GM12878 (cell line): ENCODE results near the gene ETV6. TPM values are rescaled to one million over a fixed set of nuclear protein-coding genes. Genes with fewer than 3 reads are reported as not detected.

Source experiments
- ATAC-seq: fragments of 200-7000 bp; cut with Tn5 transposase; 3 replicates; pipeline ENCODE4 v1.9.1; 2020; ENCODE audit warnings: mild to moderate bottlenecking, moderate library complexity
- BruUV-seq: library from RNA; stranded (reverse); fragments of 400-500 nt; replicated peaks from 2 replicates; lab custom pipeline; 2021; lab: Mats Ljungman, UMichigan
- CTCF ChIA-PET: fragments of 300-600 bp; sonication (Branson Sonifier 250); formaldehyde crosslinking; extraction: SDS; loops from one replicate; lab custom pipeline; 2021; ENCODE audit warnings: inconsistent platforms; lab: Yijun Ruan, JAX
- POLR2A ChIA-PET: fragments of 350-600 bp; formaldehyde crosslinking; extraction: SDS; loops from one replicate; lab custom pipeline; 2021; ENCODE audit warnings: inconsistent platforms; lab: Charles Lee
- RAD21 ChIA-PET: fragments of 300-600 bp; sonication (Branson Sonifier 250); formaldehyde crosslinking; loops from one replicate; lab custom pipeline; 2023; ENCODE audit warnings: antibody characterized with exemption; ENCODE audit not compliant: unreplicated experiment; lab: Charles Lee
- SMC1A ChIA-PET: fragments of 300-600 bp; sonication (Branson Sonifier 250); formaldehyde crosslinking; loops from one replicate; lab custom pipeline; 2023; ENCODE audit not compliant: unreplicated experiment, uncharacterized antibody; lab: Charles Lee
- DNase-seq: peaks from one replicate; pipeline ENCODE4 v3.0.0-alpha.2; 2011; ENCODE audit warnings: low read depth, low spot score
- FAIRE-seq: peaks from 3 replicates; lab custom pipeline; 2011; peaks lifted over from hg19 to GRCh38; lab: Jason Lieb, UNC
- H2AFZ ChIP-seq: 2 replicates; pipeline ENCODE4 v1.6.0; 2011; ENCODE audit warnings: low read depth, low read length, control low read depth; ENCODE audit not compliant: control insufficient read depth
- H3K27ac ChIP-seq: 2 replicates; pipeline ENCODE4 v1.5.1; 2011; ENCODE audit warnings: control low read depth; ENCODE audit not compliant: control insufficient read depth, insufficient read depth
- H3K27me3 ChIP-seq, 2 experiments: replicated peaks in 1 of 2; 2 replicates each; pipeline versions ENCODE4 v1.6.0 to v1.6.1; 2011; ENCODE audit warnings: low read length in 1 of 2; ENCODE audit not compliant: control insufficient read depth in 2 of 2, insufficient read depth in 2 of 2
- H3K36me3 ChIP-seq, 2 experiments: 2 replicates each; pipeline ENCODE4 v1.5.1; 2011; ENCODE audit warnings: low read length in 1 of 2; ENCODE audit not compliant: control insufficient read depth in 2 of 2, insufficient read depth in 2 of 2
- H3K4me1 ChIP-seq: 2 replicates; pipeline ENCODE4 v1.6.1; 2011; ENCODE audit warnings: mild to moderate bottlenecking, low read length, moderate library complexity, mixed read lengths; ENCODE audit not compliant: control insufficient read depth, insufficient read depth
- H3K4me2 ChIP-seq: 2 replicates; pipeline ENCODE4 v1.6.0; 2011; ENCODE audit warnings: control low read depth; ENCODE audit not compliant: control insufficient read depth, insufficient read depth
- H3K4me3 ChIP-seq: fragments of 200-600 bp; sonication (generic); 2 replicates; pipeline ENCODE4 v1.5.1; 2016
- H3K79me2 ChIP-seq: 2 replicates; pipeline ENCODE4 v1.6.0; 2011; ENCODE audit warnings: low read length; ENCODE audit not compliant: control insufficient read depth, insufficient read depth
- H3K9ac ChIP-seq: 2 replicates; pipeline ENCODE4 v1.8.0; 2011; ENCODE audit warnings: low read length, control low read depth, mixed read lengths; ENCODE audit not compliant: control insufficient read depth, insufficient read depth
- H3K9me3 ChIP-seq: replicated peaks from 3 replicates; pipeline ENCODE4 v1.5.1; 2011; ENCODE audit warnings: mild to moderate bottlenecking, low read length; ENCODE audit not compliant: control insufficient read depth, insufficient read depth
- H4K20me1 ChIP-seq: 2 replicates; pipeline ENCODE4 v1.6.0; 2011; ENCODE audit not compliant: control insufficient read depth, insufficient read depth
- ELK1 ChIP-seq: IDR thresholded peaks from 2 replicates; pipeline ENCODE4 v1.6.1; 2012; ENCODE audit warnings: low read depth, low read length, improper control_type of control experiment
- EZH2 ChIP-seq: IDR thresholded peaks from 2 replicates; pipeline ENCODE4 v1.6.1; 2012; ENCODE audit warnings: low read depth, mild to moderate bottlenecking, control low read depth, inconsistent platforms, low read length, borderline replicate concordance; ENCODE audit not compliant: control insufficient read depth
- RAD51 ChIP-seq: fragments of 450-650 bp; IDR thresholded peaks from 2 replicates; pipeline ENCODE4 v1.6.1; 2016; ENCODE audit warnings: moderate library complexity, mild to moderate bottlenecking, inconsistent platforms
- RUNX3 ChIP-seq: IDR thresholded peaks from 2 replicates; pipeline ENCODE4 v1.6.1; 2012; ENCODE audit warnings: low read length, inconsistent platforms
- SRF ChIP-seq, 2 experiments: IDR thresholded peaks; 2 replicates each; pipeline ENCODE4 v1.6.1; 2011; ENCODE audit warnings: low read depth in 2 of 2, low read length in 2 of 2, mild to moderate bottlenecking in 1 of 2, moderate library complexity in 1 of 2
- WGBS: methylation state at CpG from one replicate; pipeline ENCODE4 v1.1.6; 2016; ENCODE audit warnings: low lambda C conversion rate; ENCODE audit not compliant: insufficient replicate concordance, insufficient coverage; ENCODE audit errors: missing lambda C conversion rate; 5-methylcytosine and 5-hydroxymethylcytosine counted together
- in situ Hi-C: fragments of 300-500 bp; cut with MboI; formaldehyde crosslinking; loops from 9 replicates; pipeline ENCODE4 v1.14.3; 2018; ENCODE audit warnings: mixed read lengths
- intact Hi-C: fragments of 100-400 bp; cut with micrococcal nuclease; formaldehyde crosslinking; loops from one replicate; pipeline ENCODE4 v1.14.2; 2022; ENCODE audit not compliant: unreplicated experiment
- polyA plus RNA-seq, 11 experiments: library from polyadenylated mRNA; depleted of rRNA in 4 of 11; unstranded in 6 of 11; stranded (reverse) in 5 of 11; fragments of >200 nt; fragmentation: Nextera tagmentation in 4 of 11; fragmentation: Illumina TruSeq in 1 of 11; extraction: Ambion mirVana in 4 of 11; extraction: Trizol in 1 of 11; gene quantifications; 1 replicate in 1 of 11; 2 replicates in 10 of 11; pipeline versions ENCODE4 v1.2.1 to v1.2.3, GENCODE V29; 2011 to 2016; ENCODE audit warnings: inconsistent platforms in 2 of 11, missing spikeins in 2 of 11, low read depth in 1 of 11
- total RNA-seq, 4 experiments: library from RNA; depleted of rRNA in 3 of 4; stranded (reverse); fragments of >200 nt in 3 of 4; fragmentation: Illumina TruSeq in 1 of 4; extraction: Trizol in 1 of 4; gene quantifications; 2 replicates each; pipeline versions ENCODE4 v1.2.1 to v1.2.3, GENCODE V29; 2013 to 2021
- TF ChIP-seq, protein P1 (sequence below): fragments of 450-650 bp; IDR thresholded peaks from 2 replicates; pipeline ENCODE4 v1.6.1; 2017; ENCODE audit warnings: mild to moderate bottlenecking, moderate library complexity

The ETV6 gene
- total and polyA plus RNA-seq, 10 of the 15 experiments (the other 5 are each of a cell fraction or from before 2014, with no cell fraction given) = 6.6 to 74.8 (median 24.6) TPM

- in situ Hi-C loops (no loop called here), intact Hi-C loops (no loop called here)
- no peaks in the 10 kb centered on the region for H3K9me3 ChIP-seq
- H4K20me1 ChIP-seq = no peaks in the 10 kb centered on the region
- H3K27me3 ChIP-seq = no peaks in the 10 kb centered on the region
- ATAC-seq (no peak), DNase-seq (no peak), FAIRE-seq (no peak)
- peaks cover 99% of the 10 kb centered on the region for H3K79me2 ChIP-seq
- SMC1A ChIA-PET = interaction anchor here (1.1 to 35.4 kb wide), 15 partner anchors 18 to 288 kb away, joined by 3 to 1116 read pairs (median 5); partner anchors contain the start of gene ETV6
- peak overlapping the region; percentile 100 for H3K27ac ChIP-seq
- BruUV-seq = no TSS peak
- H3K9ac ChIP-seq = no peak overlapping the region
- POLR2A ChIA-PET = interaction anchor here (0.6 to 4.9 kb wide), 11 partner anchors 12 to 91 kb away, joined by 3 to 67 read pairs (median 5); no protein-coding TSS in a partner anchor
- peaks cover 89% of the 10 kb centered on the region for H3K4me1 ChIP-seq
- CTCF ChIA-PET = interaction anchor here (0.7 to 6.2 kb wide), 8 partner anchors 12 to 288 kb away, joined by 3 to 47 read pairs (median 3); no protein-coding TSS in a partner anchor
- H3K4me3 ChIP-seq = no peak overlapping the region
- H2AFZ ChIP-seq = no peak overlapping the region
- WGBS = 91% methylated on average over 3 of the region's 3 CpGs
- TF ChIP-seq ELK1 = no peak
- no peak for TF ChIP-seq RUNX3
- TF ChIP-seq, protein P1, sequence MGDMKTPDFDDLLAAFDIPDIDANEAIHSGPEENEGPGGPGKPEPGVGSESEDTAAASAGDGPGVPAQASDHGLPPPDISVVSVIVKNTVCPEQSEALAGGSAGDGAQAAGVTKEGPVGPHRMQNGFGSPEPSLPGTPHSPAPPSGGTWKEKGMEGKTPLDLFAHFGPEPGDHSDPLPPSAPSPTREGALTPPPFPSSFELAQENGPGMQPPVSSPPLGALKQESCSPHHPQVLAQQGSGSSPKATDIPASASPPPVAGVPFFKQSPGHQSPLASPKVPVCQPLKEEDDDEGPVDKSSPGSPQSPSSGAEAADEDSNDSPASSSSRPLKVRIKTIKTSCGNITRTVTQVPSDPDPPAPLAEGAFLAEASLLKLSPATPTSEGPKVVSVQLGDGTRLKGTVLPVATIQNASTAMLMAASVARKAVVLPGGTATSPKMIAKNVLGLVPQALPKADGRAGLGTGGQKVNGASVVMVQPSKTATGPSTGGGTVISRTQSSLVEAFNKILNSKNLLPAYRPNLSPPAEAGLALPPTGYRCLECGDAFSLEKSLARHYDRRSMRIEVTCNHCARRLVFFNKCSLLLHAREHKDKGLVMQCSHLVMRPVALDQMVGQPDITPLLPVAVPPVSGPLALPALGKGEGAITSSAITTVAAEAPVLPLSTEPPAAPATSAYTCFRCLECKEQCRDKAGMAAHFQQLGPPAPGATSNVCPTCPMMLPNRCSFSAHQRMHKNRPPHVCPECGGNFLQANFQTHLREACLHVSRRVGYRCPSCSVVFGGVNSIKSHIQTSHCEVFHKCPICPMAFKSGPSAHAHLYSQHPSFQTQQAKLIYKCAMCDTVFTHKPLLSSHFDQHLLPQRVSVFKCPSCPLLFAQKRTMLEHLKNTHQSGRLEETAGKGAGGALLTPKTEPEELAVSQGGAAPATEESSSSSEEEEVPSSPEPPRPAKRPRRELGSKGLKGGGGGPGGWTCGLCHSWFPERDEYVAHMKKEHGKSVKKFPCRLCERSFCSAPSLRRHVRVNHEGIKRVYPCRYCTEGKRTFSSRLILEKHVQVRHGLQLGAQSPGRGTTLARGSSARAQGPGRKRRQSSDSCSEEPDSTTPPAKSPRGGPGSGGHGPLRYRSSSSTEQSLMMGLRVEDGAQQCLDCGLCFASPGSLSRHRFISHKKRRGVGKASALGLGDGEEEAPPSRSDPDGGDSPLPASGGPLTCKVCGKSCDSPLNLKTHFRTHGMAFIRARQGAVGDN = peak; percentile 46; the same call in 1 of the 2 replicates
- TF ChIP-seq RAD51 = no peak
- no peak for TF ChIP-seq EZH2
- 0 out of 4 replicates have a peak, but pooled peaks of 1 of the 2 experiments have one; percentile 34 for TF ChIP-seq SRF (IDR thresholded peaks at IDR 0.05; ENCODE audit: low read depth in 2 of 2, low read length in 2 of 2)
- peaks cover 0 to 13% of the 10 kb centered on the region in 2 experiments; a peak in 3 of 4 replicates for H3K36me3 ChIP-seq
- RAD21 ChIA-PET = interaction anchor here (0.7 to 16.8 kb wide), 18 partner anchors 8 to 289 kb away, joined by 3 to 399 read pairs (median 8); no protein-coding TSS in a partner anchor
- H3K4me2 ChIP-seq = peak overlapping the region; percentile 8; the same call in 1 of the 2 replicates
Observed at GRCh38 chr12:11744410-11744801, 94.9 kb downstream of the ETV6 start.
